Stimulated activated CD8-positive, alpha-beta memory T cell treated with anti-CD3 and anti-CD28 coated beads, Interleukin-12 subunit alpha, Interleukin-12 subunit beta, amount 100 ng/mL, for 24 hours (primary cell): ENCODE results near the gene MRPL51.

Experiments
- DNase-seq: peaks from one replicate; pipeline ENCODE4 v3.0.0-alpha.2; 2020; ENCODE audit errors: extremely low read depth

MRPL51 gene

DNA sequence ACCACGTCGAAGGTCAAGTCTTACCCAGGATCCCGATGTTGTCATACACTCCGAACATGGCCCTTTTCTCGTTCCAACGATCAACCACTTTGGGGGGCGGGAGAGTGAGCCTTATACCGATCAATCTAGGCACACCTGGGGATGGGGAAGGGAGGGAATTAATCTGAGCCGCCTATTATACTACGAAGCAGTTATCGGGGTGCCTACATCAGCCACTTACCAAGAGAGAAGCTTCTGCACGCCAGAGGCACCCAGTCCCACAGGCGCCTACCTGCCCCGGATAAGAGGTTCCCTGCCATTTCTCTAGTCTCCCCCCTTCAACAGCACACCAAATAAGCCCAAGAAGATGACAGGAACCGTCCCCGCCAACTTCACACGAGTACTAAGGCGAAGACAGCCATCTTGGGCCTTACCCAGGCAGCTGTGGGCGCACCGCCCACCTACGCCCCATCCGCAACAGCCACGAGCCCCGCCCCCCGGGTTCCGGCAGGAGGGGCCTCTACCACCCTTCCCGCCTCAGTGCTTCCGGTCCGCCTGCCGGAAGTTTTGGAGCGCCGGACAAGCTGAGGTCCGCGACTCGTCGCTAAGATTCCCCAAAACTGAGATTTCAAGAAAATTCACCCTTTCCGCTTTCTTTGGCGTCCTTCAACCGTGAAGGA is at the start of gene MRPL51:
MRPL51 (minus strand) TSS at position 425 of the 659 bp plus-strand sequence; CDS start at position 299, 126 bp downstream.
- DNase-seq = peak; percentile 98

DNA sequence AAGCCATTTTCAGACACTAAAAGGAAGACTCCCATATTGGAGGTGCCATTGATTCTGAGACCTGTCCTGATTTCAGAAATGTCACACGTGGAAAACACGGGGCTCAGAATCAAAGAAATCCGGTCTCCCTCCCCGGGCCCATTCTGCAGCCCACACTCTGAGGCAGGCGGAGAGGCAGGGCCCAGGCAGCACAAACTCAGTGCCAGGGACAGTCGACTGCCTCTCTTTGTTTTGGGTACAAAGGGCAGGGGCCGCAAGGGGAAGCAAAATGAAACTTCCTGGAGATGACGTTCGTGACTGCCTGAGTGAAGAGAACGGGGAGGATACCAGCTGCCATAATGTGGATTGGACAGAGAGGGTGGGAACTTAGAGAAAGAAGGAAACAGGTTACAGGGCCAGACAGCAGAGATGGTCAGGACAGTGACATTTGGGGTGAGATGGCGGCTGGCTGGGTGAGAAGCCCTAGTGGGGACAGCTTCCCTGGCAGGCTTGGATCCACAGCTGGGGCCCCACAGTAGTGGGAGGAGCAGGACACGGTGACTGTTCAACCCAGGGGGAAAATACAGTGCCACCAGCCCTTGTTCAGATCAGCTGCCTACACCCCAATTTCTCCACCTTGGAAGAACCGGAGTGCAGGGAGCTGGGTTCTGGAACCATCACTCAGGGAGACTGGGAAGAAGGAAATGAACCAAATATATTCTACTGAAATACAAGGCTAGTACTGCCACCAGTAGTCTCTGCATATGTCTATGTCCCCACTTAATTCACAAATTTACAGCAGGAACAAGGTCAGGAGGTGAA is 49.3 kb upstream of the MRPL51 start:
- DNase-seq = no peak

- no peak for DNase-seq
These were observed 48.5 kb upstream of the MRPL51 start for GRCh38 chr12:6541371-6542165.

- no peak for DNase-seq
These were observed 47.3 kb upstream of the MRPL51 start for GRCh38 chr12:6540181-6540877.

GRCh38 chr12:6539707-6540134 is 46.7 kb upstream of the MRPL51 start:
- DNase-seq = no peak

GRCh38 chr12:6539314-6539682 is 46.2 kb upstream of the MRPL51 start:
- no peak for DNase-seq

DNA sequence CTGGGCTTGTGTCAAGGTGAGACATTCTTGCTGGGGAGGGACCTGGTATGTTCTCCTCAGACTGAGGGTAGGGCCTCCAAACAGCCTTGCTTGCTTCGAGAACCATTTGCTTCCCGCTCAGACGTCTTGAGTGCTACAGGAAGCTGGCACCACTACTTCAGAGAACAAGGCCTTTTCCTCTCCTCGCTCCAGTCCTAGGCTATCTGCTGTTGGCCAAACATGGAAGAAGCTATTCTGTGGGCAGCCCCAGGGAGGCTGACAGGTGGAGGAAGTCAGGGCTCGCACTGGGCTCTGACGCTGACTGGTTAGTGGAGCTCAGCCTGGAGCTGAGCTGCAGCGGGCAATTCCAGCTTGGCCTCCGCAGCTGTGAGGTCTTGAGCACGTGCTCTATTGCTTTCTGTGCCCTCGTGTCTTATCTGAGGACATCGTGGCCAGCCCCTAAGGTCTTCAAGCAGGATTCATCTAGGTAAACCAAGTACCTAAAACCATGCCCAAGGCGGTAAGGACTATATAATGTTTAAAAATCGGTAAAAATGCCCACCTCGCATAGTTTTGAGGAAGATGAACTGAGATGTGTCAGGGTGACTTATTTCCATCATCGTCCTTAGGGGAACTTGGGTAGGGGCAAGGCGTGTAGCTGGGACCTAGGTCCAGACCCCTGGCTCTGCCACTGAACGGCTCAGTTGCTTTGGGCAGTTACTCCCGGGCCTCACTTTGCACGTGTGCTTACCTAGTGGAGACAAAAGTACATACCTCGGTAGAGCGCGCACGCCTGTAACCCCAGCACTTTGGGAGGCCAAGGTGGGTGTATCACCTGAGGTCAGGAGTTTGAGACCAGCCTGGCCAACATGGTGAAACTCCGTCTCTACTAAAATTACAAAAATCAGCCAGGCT is 45.6 kb upstream of the MRPL51 start:
- DNase-seq = no peak

DNA sequence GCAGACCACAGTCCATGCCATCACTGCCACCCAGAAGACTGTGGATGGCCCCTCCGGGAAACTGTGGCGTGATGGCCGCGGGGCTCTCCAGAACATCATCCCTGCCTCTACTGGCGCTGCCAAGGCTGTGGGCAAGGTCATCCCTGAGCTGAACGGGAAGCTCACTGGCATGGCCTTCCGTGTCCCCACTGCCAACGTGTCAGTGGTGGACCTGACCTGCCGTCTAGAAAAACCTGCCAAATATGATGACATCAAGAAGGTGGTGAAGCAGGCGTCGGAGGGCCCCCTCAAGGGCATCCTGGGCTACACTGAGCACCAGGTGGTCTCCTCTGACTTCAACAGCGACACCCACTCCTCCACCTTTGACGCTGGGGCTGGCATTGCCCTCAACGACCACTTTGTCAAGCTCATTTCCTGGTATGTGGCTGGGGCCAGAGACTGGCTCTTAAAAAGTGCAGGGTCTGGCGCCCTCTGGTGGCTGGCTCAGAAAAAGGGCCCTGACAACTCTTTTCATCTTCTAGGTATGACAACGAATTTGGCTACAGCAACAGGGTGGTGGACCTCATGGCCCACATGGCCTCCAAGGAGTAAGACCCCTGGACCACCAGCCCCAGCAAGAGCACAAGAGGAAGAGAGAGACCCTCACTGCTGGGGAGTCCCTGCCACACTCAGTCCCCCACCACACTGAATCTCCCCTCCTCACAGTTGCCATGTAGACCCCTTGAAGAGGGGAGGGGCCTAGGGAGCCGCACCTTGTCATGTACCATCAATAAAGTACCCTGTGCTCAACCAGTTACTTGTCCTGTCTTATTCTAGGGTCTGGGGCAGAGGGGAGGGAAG is 44.7 kb upstream of the MRPL51 start:
- peak; percentile 52 for DNase-seq

DNA sequence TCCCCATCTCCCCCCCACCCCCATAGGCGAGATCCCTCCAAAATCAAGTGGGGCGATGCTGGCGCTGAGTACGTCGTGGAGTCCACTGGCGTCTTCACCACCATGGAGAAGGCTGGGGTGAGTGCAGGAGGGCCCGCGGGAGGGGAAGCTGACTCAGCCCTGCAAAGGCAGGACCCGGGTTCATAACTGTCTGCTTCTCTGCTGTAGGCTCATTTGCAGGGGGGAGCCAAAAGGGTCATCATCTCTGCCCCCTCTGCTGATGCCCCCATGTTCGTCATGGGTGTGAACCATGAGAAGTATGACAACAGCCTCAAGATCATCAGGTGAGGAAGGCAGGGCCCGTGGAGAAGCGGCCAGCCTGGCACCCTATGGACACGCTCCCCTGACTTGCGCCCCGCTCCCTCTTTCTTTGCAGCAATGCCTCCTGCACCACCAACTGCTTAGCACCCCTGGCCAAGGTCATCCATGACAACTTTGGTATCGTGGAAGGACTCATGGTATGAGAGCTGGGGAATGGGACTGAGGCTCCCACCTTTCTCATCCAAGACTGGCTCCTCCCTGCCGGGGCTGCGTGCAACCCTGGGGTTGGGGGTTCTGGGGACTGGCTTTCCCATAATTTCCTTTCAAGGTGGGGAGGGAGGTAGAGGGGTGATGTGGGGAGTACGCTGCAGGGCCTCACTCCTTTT is 44.0 kb upstream of the MRPL51 start:
- no peak for DNase-seq

- no peak for DNase-seq
These were observed 43.1 kb upstream of the MRPL51 start for GRCh38 chr12:6535960-6536847.

- DNase-seq = no peak
These were observed 42.6 kb upstream of the MRPL51 start for GRCh38 chr12:6535697-6535946.

- peak; percentile 45 for DNase-seq
These were observed 42.1 kb upstream of the MRPL51 start for GRCh38 chr12:6534945-6535696.

DNA sequence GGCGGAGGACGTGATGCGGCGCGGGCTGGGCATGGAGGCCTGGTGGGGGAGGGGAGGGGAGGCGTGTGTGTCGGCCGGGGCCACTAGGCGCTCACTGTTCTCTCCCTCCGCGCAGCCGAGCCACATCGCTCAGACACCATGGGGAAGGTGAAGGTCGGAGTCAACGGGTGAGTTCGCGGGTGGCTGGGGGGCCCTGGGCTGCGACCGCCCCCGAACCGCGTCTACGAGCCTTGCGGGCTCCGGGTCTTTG is 41.6 kb upstream of the MRPL51 start:
- peak; percentile 64 for DNase-seq

DNA sequence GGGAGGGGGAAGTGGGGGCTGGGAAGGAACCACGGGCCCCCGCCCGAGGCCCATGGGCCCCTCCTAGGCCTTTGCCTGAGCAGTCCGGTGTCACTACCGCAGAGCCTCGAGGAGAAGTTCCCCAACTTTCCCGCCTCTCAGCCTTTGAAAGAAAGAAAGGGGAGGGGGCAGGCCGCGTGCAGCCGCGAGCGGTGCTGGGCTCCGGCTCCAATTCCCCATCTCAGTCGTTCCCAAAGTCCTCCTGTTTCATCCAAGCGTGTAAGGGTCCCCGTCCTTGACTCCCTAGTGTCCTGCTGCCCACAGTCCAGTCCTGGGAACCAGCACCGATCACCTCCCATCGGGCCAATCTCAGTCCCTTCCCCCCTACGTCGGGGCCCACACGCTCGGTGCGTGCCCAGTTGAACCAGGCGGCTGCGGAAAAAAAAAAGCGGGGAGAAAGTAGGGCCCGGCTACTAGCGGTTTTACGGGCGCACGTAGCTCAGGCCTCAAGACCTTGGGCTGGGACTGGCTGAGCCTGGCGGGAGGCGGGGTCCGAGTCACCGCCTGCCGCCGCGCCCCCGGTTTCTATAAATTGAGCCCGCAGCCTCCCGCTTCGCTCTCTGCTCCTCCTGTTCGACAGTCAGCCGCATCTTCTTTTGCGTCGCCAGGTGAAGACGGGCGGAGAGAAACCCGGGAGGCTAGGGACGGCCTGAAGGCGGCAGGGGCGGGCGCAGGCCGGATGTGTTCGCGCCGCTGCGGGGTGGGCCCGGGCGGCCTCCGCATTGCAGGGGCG is 41.0 kb upstream of the MRPL51 start, which contains the start of gene GAPDH:
GAPDH (plus strand) TSS at position 595 of the 772 bp plus-strand sequence. CDS start 316 bp downstream, outside the sequence.
- DNase-seq = peak; percentile 66

- no peak for DNase-seq
These were observed 40.5 kb upstream of the MRPL51 start for GRCh38 chr12:6533653-6533922.

DNA sequence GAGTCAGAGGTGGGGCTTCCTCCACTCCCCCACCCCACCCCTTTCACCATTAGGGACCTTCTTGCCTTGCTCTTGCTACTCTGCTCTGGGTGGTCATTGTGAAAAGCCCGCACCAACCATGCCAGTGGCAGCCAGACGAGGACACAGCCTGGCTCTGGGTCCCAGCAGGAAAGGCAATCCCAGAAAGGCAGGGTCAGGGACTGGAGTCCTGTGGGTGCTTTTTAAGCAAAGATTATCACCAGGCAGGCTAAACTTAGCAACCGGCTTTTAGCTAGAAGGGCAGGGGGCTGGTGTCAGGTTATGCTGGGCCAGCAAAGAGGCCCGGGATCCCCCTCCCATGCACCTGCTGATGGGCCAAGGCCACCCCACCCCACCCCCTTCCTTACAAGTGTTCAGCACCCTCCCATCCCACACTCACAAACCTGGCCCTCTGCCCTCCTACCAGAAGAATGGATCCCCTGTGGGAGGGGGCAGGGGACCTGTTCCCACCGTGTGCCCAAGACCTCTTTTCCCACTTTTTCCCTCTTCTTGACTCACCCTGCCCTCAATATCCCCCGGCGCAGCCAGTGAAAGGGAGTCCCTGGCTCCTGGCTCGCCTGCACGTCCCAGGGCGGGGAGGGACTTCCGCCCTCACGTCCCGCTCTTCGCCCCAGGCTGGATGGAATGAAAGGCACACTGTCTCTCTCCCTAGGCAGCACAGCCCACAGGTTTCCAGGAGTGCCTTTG is 40.0 kb upstream of the MRPL51 start:
- DNase-seq = no peak
